BLaER1 treated with 17β-estradiol and CSF1 and Interleukin-3, amounts not matched to agents 10 nM and 100 nM (cell line): Measurements from ENCODE around the gene SPRYD3.
"Not testable (repeated sequence)": the region's sequence is repeated elsewhere in the genome, so short reads cannot be mapped to it uniquely, and the experiment has no call there.

Experiments
- H3K27ac ChIP-seq, 11 experiments: shearing (Covaris generic); formaldehyde crosslinking; 2 replicates each; pipeline ENCODE4 v1.8.1; 2022
- H3K27me3 ChIP-seq, 11 experiments: shearing (Covaris generic); formaldehyde crosslinking; 2 replicates each; pipeline ENCODE4 v1.8.1; 2022
- H3K36me3 ChIP-seq, 11 experiments: shearing (Covaris generic); formaldehyde crosslinking; 2 replicates each; pipeline ENCODE4 v1.8.1; 2022
- H3K4me1 ChIP-seq, 10 experiments: shearing (Covaris generic); formaldehyde crosslinking; 2 replicates each; pipeline ENCODE4 v1.8.1; 2022
- H3K4me2 ChIP-seq, 11 experiments: shearing (Covaris generic); formaldehyde crosslinking; 2 replicates each; pipeline ENCODE4 v1.8.1; 2022
- H3K4me3 ChIP-seq, 10 experiments: shearing (Covaris generic); formaldehyde crosslinking; 2 replicates each; pipeline ENCODE4 v1.8.1; 2022
- H3K9ac ChIP-seq, 11 experiments: shearing (Covaris generic); formaldehyde crosslinking; 2 replicates each; pipeline ENCODE4 v1.8.1; 2022
- H3K9me3 ChIP-seq, 11 experiments: shearing (Covaris generic); formaldehyde crosslinking; replicated peaks in 1 of 11; 2 replicates each; pipeline ENCODE4 v1.8.1; 2022
- H4K20me1 ChIP-seq, 11 experiments: shearing (Covaris generic); formaldehyde crosslinking; 2 replicates each; pipeline ENCODE4 v1.8.1; 2022
- Cebpa-rat ChIP-seq, 11 experiments: shearing (Covaris generic); IDR thresholded peaks; 2 replicates each; pipeline ENCODE4 v1.8.1; 2022

Gene SPRYD3

DNA sequence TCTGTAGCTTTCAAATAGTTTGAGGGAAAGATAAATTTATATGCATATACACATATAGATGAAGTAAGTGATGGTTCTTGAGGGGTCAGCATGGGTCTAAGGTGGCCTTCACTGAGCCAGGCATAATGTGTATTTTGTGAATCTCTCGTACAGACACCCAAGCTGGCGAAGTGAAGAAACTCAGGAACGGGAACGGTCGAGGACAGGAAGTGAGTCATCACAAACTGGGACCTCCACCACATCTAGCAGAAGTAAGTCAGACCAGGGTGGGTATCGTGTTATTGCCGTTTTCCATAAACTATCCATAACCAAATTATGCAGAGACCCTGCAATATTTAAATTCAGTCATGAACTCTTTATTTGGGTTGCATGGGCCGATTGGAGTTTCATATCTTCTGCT is 44.7 kb downstream of the SPRYD3 start:
- H3K27me3 ChIP-seq = no peaks in the 10 kb centered on the region
- no peaks in the 10 kb centered on the region for H3K9me3 ChIP-seq
- no peak for TF ChIP-seq Cebpa-rat (IDR thresholded peaks at IDR 0.05)
- peak overlapping the region in 1 of 11 experiments; percentile 6; a peak in 1 of 22 replicates for H3K9ac ChIP-seq
- peaks cover 57 to 96% (median 93%) of the 10 kb centered on the region in 11 experiments; a peak in 21 of 22 replicates for H4K20me1 ChIP-seq
- peaks cover 11 to 40% (median 31%) of the 10 kb centered on the region in 10 experiments for H3K4me1 ChIP-seq
- H3K4me3 ChIP-seq = no peak overlapping the region
- H3K4me2 ChIP-seq = peak overlapping the region in 5 of 11 experiments; percentile 16 to 64 (median 58); a peak in 8 of 22 replicates
- peaks cover 95 to 100% (median 97%) of the 10 kb centered on the region in 11 experiments for H3K36me3 ChIP-seq
- peak overlapping the region in 4 of 11 experiments; percentile 13 to 27 (median 17); a peak in 4 of 22 replicates for H3K27ac ChIP-seq

DNA sequence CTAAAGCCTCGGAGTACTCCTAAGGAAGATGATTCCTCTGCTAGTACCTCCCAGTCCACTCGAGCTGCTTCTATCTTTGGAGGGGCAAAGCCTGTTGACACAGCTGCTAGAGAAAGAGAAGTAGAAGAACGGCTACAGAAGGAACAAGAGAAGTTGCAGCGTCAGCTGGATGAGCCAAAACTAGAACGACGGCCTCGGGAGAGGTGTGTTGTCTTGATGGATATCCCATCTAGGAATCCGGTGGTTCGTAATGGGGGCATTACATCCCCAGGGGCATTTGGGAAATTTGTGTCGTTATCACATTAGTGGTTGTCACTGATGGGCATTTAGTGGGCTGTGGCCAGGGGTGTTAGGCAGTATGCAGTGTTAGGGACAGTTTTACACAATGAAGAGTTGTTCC is 45.4 kb downstream of the SPRYD3 start:
- H3K27me3 ChIP-seq, H3K4me3 ChIP-seq, H3K9me3 ChIP-seq: not testable (repeated sequence)
- Histone ChIP-seq H3K36me3 (peaks cover 95 to 100% (median 97%) of the 10 kb centered on the region in 11 experiments), H3K9ac (peak overlapping the region in 5 of 11 experiments; percentile 6 to 48 (median 12); a peak in 4 of 22 replicates), H4K20me1 (peaks cover 51 to 96% (median 93%) of the 10 kb centered on the region in 11 experiments; a peak in 21 of 22 replicates), H3K4me2 (peak overlapping the region in 6 of 11 experiments; percentile 16 to 64 (median 42); a peak in 8 of 22 replicates), H3K4me1 (peaks cover 7 to 33% (median 25%) of the 10 kb centered on the region in 10 experiments), H3K27ac (peak overlapping the region in 3 of 11 experiments; percentile 13 to 20 (median 14); a peak in 4 of 22 replicates)

DNA sequence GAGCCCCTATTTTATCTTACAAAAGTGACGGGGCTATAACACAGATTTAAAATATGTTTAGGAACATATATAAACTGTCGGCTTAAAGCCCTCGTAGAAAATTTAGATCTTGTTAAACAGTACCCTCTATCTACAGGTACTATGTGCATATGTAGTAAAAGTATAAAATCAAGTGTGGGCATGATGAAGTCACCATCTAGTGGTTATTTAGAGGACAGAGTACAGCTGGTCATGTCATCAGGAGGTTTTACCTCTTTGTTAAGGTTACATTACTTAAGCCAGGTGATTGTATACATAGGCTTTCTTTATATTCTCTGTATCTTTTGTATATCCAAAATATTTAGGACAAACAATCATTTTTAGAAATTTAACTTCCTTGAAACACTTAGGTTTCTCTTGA is 47.6 kb downstream of the SPRYD3 start:
- Histone ChIP-seq H3K4me2 (no peak overlapping the region), H3K27me3 (no peaks in the 10 kb centered on the region), H3K4me1 (peaks cover 0 to 20% (median 13%) of the 10 kb centered on the region in 10 experiments; a peak in 13 of 20 replicates), H3K9me3 (no peaks in the 10 kb centered on the region), H3K27ac (no peak overlapping the region), H3K4me3 (no peak overlapping the region), H4K20me1 (peaks cover 54 to 97% (median 94%) of the 10 kb centered on the region in 11 experiments; a peak in 21 of 22 replicates), H3K36me3 (peaks cover 95 to 100% (median 97%) of the 10 kb centered on the region in 11 experiments), H3K9ac (no peak overlapping the region)
- TF ChIP-seq Cebpa-rat (IDR thresholded peaks at IDR 0.05) = no peak

- not testable (repeated sequence) for H3K4me2 ChIP-seq, H3K4me3 ChIP-seq, H3K9ac ChIP-seq, H3K4me1 ChIP-seq, H3K27me3 ChIP-seq, H3K27ac ChIP-seq, H3K9me3 ChIP-seq
- Histone ChIP-seq H3K36me3 (peaks cover 97 to 100% (median 98%) of the 10 kb centered on the region in 11 experiments), H4K20me1 (peaks cover 61 to 96% (median 92%) of the 10 kb centered on the region in 11 experiments; a peak in 21 of 22 replicates)
Measured at GRCh38 chr12:53027014-53027413, 52.2 kb downstream of the SPRYD3 start.

GRCh38 chr12:53025250-53025649 is 53.9 kb downstream of the SPRYD3 start:
- H3K9ac ChIP-seq = no peak overlapping the region
- no peak overlapping the region for H3K4me3 ChIP-seq
- peaks cover 97 to 100% (median 97%) of the 10 kb centered on the region in 11 experiments for H3K36me3 ChIP-seq
- no peaks in the 10 kb centered on the region for H3K4me1 ChIP-seq
- peaks cover 50 to 95% (median 93%) of the 10 kb centered on the region in 11 experiments; a peak in 20 of 22 replicates for H4K20me1 ChIP-seq
- no peak overlapping the region for H3K27ac ChIP-seq
- TF ChIP-seq Cebpa-rat (IDR thresholded peaks at IDR 0.05) = no peak
- no peak overlapping the region for H3K4me2 ChIP-seq
- no peaks in the 10 kb centered on the region for H3K9me3 ChIP-seq
- H3K27me3 ChIP-seq = no peaks in the 10 kb centered on the region

- H3K27me3 ChIP-seq = no peaks in the 10 kb centered on the region
- no peak for TF ChIP-seq Cebpa-rat (IDR thresholded peaks at IDR 0.05)
- peaks cover 4 to 18% (median 7%) of the 10 kb centered on the region in 10 experiments; a peak in 11 of 20 replicates for H3K4me1 ChIP-seq
- 0 out of 22 replicates have a peak overlapping the region, but pooled peaks of 3 of the 11 experiments have one; percentile 1 to 34 (median 9) for H3K9ac ChIP-seq
- no peak overlapping the region for H3K27ac ChIP-seq
- H3K36me3 ChIP-seq = peaks cover 63 to 100% (median 100%) of the 10 kb centered on the region in 11 experiments
- H3K4me2 ChIP-seq = no peak overlapping the region; a peak in 1 of 22 replicates
- H3K9me3 ChIP-seq = no peaks in the 10 kb centered on the region
- peaks cover 98 to 100% (median 100%) of the 10 kb centered on the region in 11 experiments for H4K20me1 ChIP-seq
- H3K4me3 ChIP-seq = no peak overlapping the region
Measured at GRCh38 chr12:53014709-53015108, 64.5 kb downstream of the SPRYD3 start.
